HepG2 (cell line): ENCODE results near the gene PEBP1. TPM values are rescaled to one million over a fixed set of nuclear protein-coding genes. Genes with fewer than 3 reads are reported as not detected.

Experiments
- ATAC-seq: fragments of 200-7000 bp; cut with Tn5 transposase; 3 replicates; pipeline ENCODE4 v1.9.1; 2020; ENCODE audit warnings: mild to moderate bottlenecking, moderate library complexity
- BruUV-seq: library from RNA; stranded (reverse); fragments of 400-500 nt; replicated peaks from 2 replicates; lab custom pipeline; 2021; lab: Mats Ljungman, UMichigan
- CTCF ChIA-PET: fragments of 300-600 bp; formaldehyde crosslinking; extraction: SDS; loops from one replicate; lab custom pipeline; 2021; ENCODE audit warnings: low total read pairs, inconsistent platforms, low intra/inter-chr PET ratio; lab: Yijun Ruan, JAX
- POLR2A ChIA-PET: fragments of 350-600 bp; sonication (Branson Sonifier 250); formaldehyde crosslinking; loops from one replicate; lab custom pipeline; 2020; ENCODE audit warnings: antibody characterized with exemption, inconsistent platforms; lab: Yijun Ruan, JAX
- DNase-seq: peaks from one replicate; pipeline ENCODE4 v3.0.0-alpha.2; 2015; ENCODE audit warnings: low spot score
- FAIRE-seq: peaks from 3 replicates; lab custom pipeline; 2011; peaks lifted over from hg19 to GRCh38; lab: Jason Lieb, UNC
- H2AFZ ChIP-seq: one replicate; pipeline ENCODE4 v1.6.1; 2011; ENCODE audit warnings: low read length, inconsistent platforms
- H3K27ac ChIP-seq: fragments of 300-600 bp; 3 replicates; pipeline ENCODE4 v1.8.0; 2011; ENCODE audit warnings: mixed run types, mild to moderate bottlenecking, mixed read lengths, low read length, inconsistent platforms; ENCODE audit not compliant: insufficient read depth; ENCODE audit errors: extremely low read length
- H3K27me3 ChIP-seq, 2 experiments: fragments of 200-600 bp in 1 of 2; 2 replicates in 1 of 2; 3 replicates in 1 of 2; pipeline versions ENCODE4 v1.6.0 to v1.8.0; 2011; ENCODE audit warnings: low read length in 2 of 2, mild to moderate bottlenecking in 2 of 2, moderate library complexity in 2 of 2, inconsistent platforms in 1 of 2; ENCODE audit not compliant: insufficient read depth in 2 of 2, control insufficient read depth in 1 of 2
- H3K36me3 ChIP-seq, 2 experiments: fragments of 200-600 bp in 1 of 2; replicated peaks in 1 of 2; 2 replicates in 1 of 2; 3 replicates in 1 of 2; pipeline versions ENCODE4 v1.5.1 to v1.8.0; 2011; ENCODE audit warnings: low read length in 2 of 2, inconsistent platforms in 1 of 2; ENCODE audit not compliant: insufficient read depth in 2 of 2, control insufficient read depth in 1 of 2
- H3K4me1 ChIP-seq: 2 replicates; pipeline ENCODE4 v1.5.1; 2012; ENCODE audit warnings: low read length, inconsistent platforms; ENCODE audit not compliant: insufficient read depth
- H3K4me2 ChIP-seq: 2 replicates; pipeline ENCODE4 v1.6.0; 2011; ENCODE audit warnings: low read depth, low read length, inconsistent platforms
- H3K4me3 ChIP-seq, 3 experiments: fragments of 200-600 bp in 1 of 3; sonication (generic), shearing (Covaris generic) in 1 of 3; replicated peaks in 1 of 3; 2 replicates each; pipeline ENCODE4 v1.5.1; 2011 to 2016; ENCODE audit warnings: low read length in 3 of 3, inconsistent platforms in 2 of 3, low read depth in 2 of 3, mild to moderate bottlenecking in 2 of 3, control low read depth in 1 of 3, mixed read lengths in 1 of 3; ENCODE audit not compliant: insufficient read depth in 1 of 3
- H3K79me2 ChIP-seq: one replicate; pipeline ENCODE4 v1.6.1; 2011; ENCODE audit warnings: low read length, inconsistent platforms; ENCODE audit not compliant: insufficient read depth
- H3K9ac ChIP-seq: 2 replicates; pipeline ENCODE4 v1.6.0; 2011; ENCODE audit warnings: mild to moderate bottlenecking, low read depth, low read length, inconsistent platforms; ENCODE audit not compliant: insufficient read depth
- H3K9me3 ChIP-seq: 2 replicates; pipeline ENCODE4 v1.5.1; 2012; ENCODE audit warnings: mild to moderate bottlenecking, low read length
- H4K20me1 ChIP-seq: 2 replicates; pipeline ENCODE4 v1.6.0; 2011; ENCODE audit warnings: inconsistent platforms, mild to moderate bottlenecking, low read length, moderate library complexity; ENCODE audit not compliant: insufficient read depth
- HNRNPL ChIP-seq: fragments of 200-400 bp; formaldehyde crosslinking; IDR thresholded peaks from 2 replicates; pipeline ENCODE4 v1.6.1; 2017; ENCODE audit warnings: mild to moderate bottlenecking, low read depth, low read length
- RBM22 ChIP-seq: fragments of 200-400 bp; formaldehyde crosslinking; optimal IDR thresholded peaks from 2 replicates; pipeline ENCODE3; 2017; ENCODE audit warnings: mild to moderate bottlenecking, low read length, moderate library complexity
- WGBS: methylation state at CpG from one replicate; pipeline ENCODE4 v1.1.6; 2017; ENCODE audit warnings: low lambda C conversion rate; 5-methylcytosine and 5-hydroxymethylcytosine counted together
- in situ Hi-C: cut with HindIII; loops from 2 replicates; pipeline ENCODE4 v1.10.0; 2017; ENCODE audit warnings: low pct_unique_long_range_greater_than_20kb; ENCODE audit not compliant: extremely low pct_ligation_motif_present
- intact Hi-C: fragments of 100-400 bp; cut with micrococcal nuclease; formaldehyde crosslinking; loops from one replicate; pipeline ENCODE4 v1.10.0; 2022; ENCODE audit not compliant: unreplicated experiment
- polyA plus RNA-seq, 8 experiments: library from polyadenylated mRNA; depleted of rRNA in 3 of 8; stranded (reverse) in 7 of 8; unstranded in 1 of 8; fragments of >200 nt; fragmentation: Illumina TruSeq in 4 of 8; extraction: Trizol in 4 of 8; gene quantifications; 2 replicates each; pipeline versions ENCODE4 v1.2.1 to v1.2.3, GENCODE V29; 2011 to 2016; ENCODE audit warnings: low read depth in 4 of 8, missing spikeins in 1 of 8, mixed read lengths in 1 of 8; ENCODE audit not compliant: insufficient read depth in 1 of 8
- total RNA-seq, 5 experiments: library from RNA; depleted of rRNA; stranded (reverse); fragments of >200 nt; fragmentation: Illumina TruSeq; extraction: Trizol; gene quantifications; 2 replicates each; pipeline ENCODE4 v1.2.3, GENCODE V29; 2016; ENCODE audit warnings: low read depth in 1 of 5
- TF ChIP-seq, protein P1 (sequence below): sonication (generic); formaldehyde crosslinking; IDR thresholded peaks from 2 replicates; pipeline ENCODE4 v1.4.0; 2020; ENCODE audit warnings: missing genetic modification reagents
- TF ChIP-seq, protein P2 (sequence below): IDR thresholded peaks from 2 replicates; pipeline ENCODE4 v1.6.1; 2016; ENCODE audit warnings: mild to moderate bottlenecking
- TF ChIP-seq, protein P3 (sequence below): sonication (generic); formaldehyde crosslinking; IDR thresholded peaks from 2 replicates; pipeline ENCODE4 v1.8.0; 2022; ENCODE audit warnings: mild to moderate bottlenecking, missing genetic modification reagents; ENCODE audit not compliant: insufficient replicate concordance

PEBP1 gene
- total and polyA plus RNA-seq, 2 of the 13 experiments (the other 11 are each of a cell fraction or from before 2014, with no cell fraction given) = 538 to 1,505 TPM

DNA sequence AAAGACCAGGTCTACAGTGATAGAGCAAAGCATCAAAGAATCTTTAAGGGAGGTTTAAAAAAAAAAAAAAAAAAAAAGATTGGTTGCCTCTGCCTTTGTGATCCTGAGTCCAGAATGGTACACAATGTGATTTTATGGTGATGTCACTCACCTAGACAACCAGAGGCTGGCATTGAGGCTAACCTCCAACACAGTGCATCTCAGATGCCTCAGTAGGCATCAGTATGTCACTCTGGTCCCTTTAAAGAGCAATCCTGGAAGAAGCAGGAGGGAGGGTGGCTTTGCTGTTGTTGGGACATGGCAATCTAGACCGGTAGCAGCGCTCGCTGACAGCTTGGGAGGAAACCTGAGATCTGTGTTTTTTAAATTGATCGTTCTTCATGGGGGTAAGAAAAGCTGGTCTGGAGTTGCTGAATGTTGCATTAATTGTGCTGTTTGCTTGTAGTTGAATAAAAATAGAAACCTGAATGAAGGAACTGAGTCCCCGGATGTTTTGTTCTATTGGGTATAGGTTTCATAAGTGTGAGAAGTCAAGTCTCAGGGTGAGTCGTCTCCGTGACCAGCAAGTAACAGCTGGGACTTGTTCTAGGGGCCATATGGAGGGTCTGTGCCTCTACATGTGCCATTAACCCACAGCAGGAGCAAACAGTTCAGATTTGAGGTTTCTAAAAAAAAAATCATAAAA, 9.3 kb downstream of the PEBP1 start (continued):
- TF ChIP-seq, protein P1, sequence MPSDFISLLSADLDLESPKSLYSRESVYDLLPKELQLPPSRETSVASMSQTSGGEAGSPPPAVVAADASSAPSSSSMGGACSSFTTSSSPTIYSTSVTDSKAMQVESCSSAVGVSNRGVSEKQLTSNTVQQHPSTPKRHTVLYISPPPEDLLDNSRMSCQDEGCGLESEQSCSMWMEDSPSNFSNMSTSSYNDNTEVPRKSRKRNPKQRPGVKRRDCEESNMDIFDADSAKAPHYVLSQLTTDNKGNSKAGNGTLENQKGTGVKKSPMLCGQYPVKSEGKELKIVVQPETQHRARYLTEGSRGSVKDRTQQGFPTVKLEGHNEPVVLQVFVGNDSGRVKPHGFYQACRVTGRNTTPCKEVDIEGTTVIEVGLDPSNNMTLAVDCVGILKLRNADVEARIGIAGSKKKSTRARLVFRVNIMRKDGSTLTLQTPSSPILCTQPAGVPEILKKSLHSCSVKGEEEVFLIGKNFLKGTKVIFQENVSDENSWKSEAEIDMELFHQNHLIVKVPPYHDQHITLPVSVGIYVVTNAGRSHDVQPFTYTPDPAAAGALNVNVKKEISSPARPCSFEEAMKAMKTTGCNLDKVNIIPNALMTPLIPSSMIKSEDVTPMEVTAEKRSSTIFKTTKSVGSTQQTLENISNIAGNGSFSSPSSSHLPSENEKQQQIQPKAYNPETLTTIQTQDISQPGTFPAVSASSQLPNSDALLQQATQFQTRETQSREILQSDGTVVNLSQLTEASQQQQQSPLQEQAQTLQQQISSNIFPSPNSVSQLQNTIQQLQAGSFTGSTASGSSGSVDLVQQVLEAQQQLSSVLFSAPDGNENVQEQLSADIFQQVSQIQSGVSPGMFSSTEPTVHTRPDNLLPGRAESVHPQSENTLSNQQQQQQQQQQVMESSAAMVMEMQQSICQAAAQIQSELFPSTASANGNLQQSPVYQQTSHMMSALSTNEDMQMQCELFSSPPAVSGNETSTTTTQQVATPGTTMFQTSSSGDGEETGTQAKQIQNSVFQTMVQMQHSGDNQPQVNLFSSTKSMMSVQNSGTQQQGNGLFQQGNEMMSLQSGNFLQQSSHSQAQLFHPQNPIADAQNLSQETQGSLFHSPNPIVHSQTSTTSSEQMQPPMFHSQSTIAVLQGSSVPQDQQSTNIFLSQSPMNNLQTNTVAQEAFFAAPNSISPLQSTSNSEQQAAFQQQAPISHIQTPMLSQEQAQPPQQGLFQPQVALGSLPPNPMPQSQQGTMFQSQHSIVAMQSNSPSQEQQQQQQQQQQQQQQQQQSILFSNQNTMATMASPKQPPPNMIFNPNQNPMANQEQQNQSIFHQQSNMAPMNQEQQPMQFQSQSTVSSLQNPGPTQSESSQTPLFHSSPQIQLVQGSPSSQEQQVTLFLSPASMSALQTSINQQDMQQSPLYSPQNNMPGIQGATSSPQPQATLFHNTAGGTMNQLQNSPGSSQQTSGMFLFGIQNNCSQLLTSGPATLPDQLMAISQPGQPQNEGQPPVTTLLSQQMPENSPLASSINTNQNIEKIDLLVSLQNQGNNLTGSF (CRISPR knock-in tag) = no peak

DNA sequence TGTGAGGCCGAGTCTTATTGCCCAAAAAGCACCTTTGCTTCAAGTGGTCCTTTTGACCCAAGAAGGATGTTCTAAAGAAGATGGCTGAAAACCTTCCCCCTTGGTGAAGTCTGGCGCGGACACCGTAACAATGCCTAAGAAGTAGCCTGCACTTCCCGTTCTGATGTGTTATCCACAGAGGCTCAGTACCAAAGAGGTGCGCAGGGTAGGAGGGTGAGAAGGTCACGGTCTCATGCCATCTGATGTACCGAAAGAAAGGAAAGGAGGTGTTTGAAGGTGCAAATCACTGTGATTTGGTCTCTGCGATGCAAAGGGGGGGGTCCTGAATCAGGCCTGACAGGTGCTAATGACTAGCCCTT, 9.9 kb downstream of the PEBP1 start:
- in situ Hi-C loops (no loop called here), intact Hi-C loops (no loop called here)
- H3K79me2 ChIP-seq = peaks cover 16% of the 10 kb centered on the region
- H3K4me1 ChIP-seq = peaks cover 42% of the 10 kb centered on the region
- FAIRE-seq (no peak), ATAC-seq (no peak), DNase-seq (no peak)
- H3K9me3 ChIP-seq = no peaks in the 10 kb centered on the region
- peaks cover 32 to 64% of the 10 kb centered on the region in 2 experiments for H3K36me3 ChIP-seq
- H3K9ac ChIP-seq = no peak overlapping the region
- H3K27me3 ChIP-seq = no peaks in the 10 kb centered on the region
- TF ChIP-seq, protein P2, sequence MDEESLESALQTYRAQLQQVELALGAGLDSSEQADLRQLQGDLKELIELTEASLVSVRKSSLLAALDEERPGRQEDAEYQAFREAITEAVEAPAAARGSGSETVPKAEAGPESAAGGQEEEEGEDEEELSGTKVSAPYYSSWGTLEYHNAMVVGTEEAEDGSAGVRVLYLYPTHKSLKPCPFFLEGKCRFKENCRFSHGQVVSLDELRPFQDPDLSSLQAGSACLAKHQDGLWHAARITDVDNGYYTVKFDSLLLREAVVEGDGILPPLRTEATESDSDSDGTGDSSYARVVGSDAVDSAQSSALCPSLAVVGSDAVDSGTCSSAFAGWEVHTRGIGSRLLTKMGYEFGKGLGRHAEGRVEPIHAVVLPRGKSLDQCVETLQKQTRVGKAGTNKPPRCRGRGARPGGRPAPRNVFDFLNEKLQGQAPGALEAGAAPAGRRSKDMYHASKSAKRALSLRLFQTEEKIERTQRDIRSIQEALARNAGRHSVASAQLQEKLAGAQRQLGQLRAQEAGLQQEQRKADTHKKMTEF (CRISPR knock-in tag) = no peak
- TF ChIP-seq, protein P3, sequence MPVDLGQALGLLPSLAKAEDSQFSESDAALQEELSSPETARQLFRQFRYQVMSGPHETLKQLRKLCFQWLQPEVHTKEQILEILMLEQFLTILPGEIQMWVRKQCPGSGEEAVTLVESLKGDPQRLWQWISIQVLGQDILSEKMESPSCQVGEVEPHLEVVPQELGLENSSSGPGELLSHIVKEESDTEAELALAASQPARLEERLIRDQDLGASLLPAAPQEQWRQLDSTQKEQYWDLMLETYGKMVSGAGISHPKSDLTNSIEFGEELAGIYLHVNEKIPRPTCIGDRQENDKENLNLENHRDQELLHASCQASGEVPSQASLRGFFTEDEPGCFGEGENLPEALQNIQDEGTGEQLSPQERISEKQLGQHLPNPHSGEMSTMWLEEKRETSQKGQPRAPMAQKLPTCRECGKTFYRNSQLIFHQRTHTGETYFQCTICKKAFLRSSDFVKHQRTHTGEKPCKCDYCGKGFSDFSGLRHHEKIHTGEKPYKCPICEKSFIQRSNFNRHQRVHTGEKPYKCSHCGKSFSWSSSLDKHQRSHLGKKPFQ (CRISPR knock-in tag) = no peak
- TF ChIP-seq HNRNPL (no peak), RBM22 (peak; percentile 63)
- BruUV-seq = no TSS peak
- POLR2A ChIA-PET = no interaction called here
- H3K4me3 ChIP-seq = no peak overlapping the region
- 89% methylated on average over 9 of the region's 9 CpGs for WGBS
- no peak overlapping the region for H3K27ac ChIP-seq
- CTCF ChIA-PET = no interaction called here
- no peak overlapping the region for H2AFZ ChIP-seq
- H4K20me1 ChIP-seq = peaks cover 27% of the 10 kb centered on the region
- H3K4me2 ChIP-seq = no peak overlapping the region
